BJ (cell line): ENCODE measurements around the gene PRKG2. TPM values are rescaled to one million over a fixed set of nuclear protein-coding genes. Genes with fewer than 3 reads are reported as not detected.

Experiments used
- CTCF ChIA-PET: fragments of 350-600 bp; formaldehyde crosslinking; extraction: SDS; loops from one replicate; lab custom pipeline; 2021; ENCODE audit warnings: antibody characterized with exemption, inconsistent platforms; lab: Yijun Ruan, JAX
- POLR2A ChIA-PET: fragments of 300-600 bp; sonication (Branson Sonifier 250); formaldehyde crosslinking; extraction: SDS; loops from one replicate; lab custom pipeline; 2021; ENCODE audit warnings: antibody characterized with exemption; lab: Charles Lee
- DNase-seq: peaks from one replicate; pipeline ENCODE4 v3.0.0-alpha.2; 2011; ENCODE audit warnings: low read depth
- H3K27me3 ChIP-seq: 2 replicates; pipeline ENCODE4 v1.6.0; 2011; ENCODE audit warnings: low read length; ENCODE audit not compliant: control insufficient read depth, insufficient read depth
- H3K36me3 ChIP-seq: 2 replicates; pipeline ENCODE4 v1.5.1; 2011; ENCODE audit warnings: low read length; ENCODE audit not compliant: control insufficient read depth, insufficient read depth
- H3K4me3 ChIP-seq: 2 replicates; pipeline ENCODE4 v1.5.1; 2011; ENCODE audit warnings: low read depth, mild to moderate bottlenecking, control low read depth, low read length
- CTCF ChIP-seq: IDR thresholded peaks from 2 replicates; pipeline ENCODE4 v1.5.1; 2011; ENCODE audit warnings: low read depth, mild to moderate bottlenecking, control low read depth, inconsistent platforms, low read length, moderate library complexity; ENCODE audit not compliant: insufficient read depth
- polyA plus RNA-seq: library from polyadenylated mRNA; depleted of rRNA; stranded (reverse); fragments of >200 nt; gene quantifications from 2 replicates; pipeline ENCODE4 v1.2.3, GENCODE V29; 2011

PRKG2 gene
- polyA plus RNA-seq, 1 experiment, result 0.16 TPM

DNA sequence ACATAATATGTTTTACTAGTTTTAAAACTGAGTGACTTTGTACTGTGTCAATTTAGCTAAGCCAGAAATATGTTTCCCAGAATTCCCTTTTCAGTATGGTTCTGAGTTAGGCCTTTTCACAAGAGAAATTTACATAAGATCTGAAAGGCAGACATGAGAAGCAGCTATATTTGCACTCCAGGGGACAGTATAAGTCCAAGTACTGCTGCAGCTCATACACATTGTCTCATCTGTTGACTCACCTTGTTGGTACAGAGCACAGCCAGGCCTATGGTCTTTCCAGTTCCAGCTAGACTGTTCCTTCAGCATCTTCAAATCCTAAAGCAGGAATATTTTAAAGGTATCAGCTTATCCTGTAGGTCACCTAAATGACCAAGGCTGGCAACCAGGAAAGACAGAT, 131.0 kb downstream of the PRKG2 start:
- CTCF ChIA-PET, result interaction anchor here (0.9 to 5.8 kb wide), 5 partner anchors 13 to 276 kb away, joined by 5 to 42 read pairs (median 5); no protein-coding TSS in a partner anchor
- H3K4me3 ChIP-seq, result no peak overlapping the region
- no peak for DNase-seq
- no peaks in the 10 kb centered on the region for H3K36me3 ChIP-seq
- peak; percentile 52 for TF ChIP-seq CTCF
- POLR2A ChIA-PET, result no interaction called here
- H3K27me3 ChIP-seq, result no peaks in the 10 kb centered on the region

DNA sequence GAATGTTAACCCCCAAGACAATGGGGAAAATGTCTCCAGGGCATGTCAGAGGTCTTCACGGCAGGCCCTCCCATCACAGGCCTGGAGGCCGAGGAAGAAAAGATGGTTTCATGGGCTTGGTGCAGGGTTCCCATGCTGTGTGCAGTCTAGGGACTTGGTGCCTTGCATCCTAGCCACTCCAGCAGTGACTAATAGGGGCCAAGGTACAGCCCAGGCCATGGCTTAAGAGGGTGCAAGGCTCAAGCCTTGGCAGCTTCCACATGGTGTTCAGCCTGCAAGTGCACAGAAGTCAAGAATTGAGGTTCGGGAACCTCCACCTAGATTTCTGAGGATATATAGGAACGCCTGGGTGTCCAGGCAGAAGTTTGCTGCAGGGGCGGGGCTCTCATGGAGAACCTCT, 133.9 kb downstream of the PRKG2 start:
- DNase-seq, result no peak
- no peaks in the 10 kb centered on the region for H3K36me3 ChIP-seq
- no peak for TF ChIP-seq CTCF
- POLR2A ChIA-PET, result no interaction called here
- no peaks in the 10 kb centered on the region for H3K27me3 ChIP-seq
- H3K4me3 ChIP-seq, result no peak overlapping the region
- CTCF ChIA-PET, result interaction anchor here (0.8 to 1.0 kb wide), 2 partner anchors 11 to 271 kb away, joined by 3 to 5 read pairs; no protein-coding TSS in a partner anchor

GRCh38 chr4:81071013-81071412, 144.0 kb downstream of the PRKG2 start:
- DNase-seq, result no peak
- POLR2A ChIA-PET, result no interaction called here
- no peak overlapping the region for H3K4me3 ChIP-seq
- H3K36me3 ChIP-seq, result no peaks in the 10 kb centered on the region
- CTCF ChIA-PET, result interaction anchor here (1.1 to 6.6 kb wide), 13 partner anchors 8 to 304 kb away, joined by 3 to 114 read pairs (median 5); partner anchors contain the start of gene PRKG2
- TF ChIP-seq CTCF, result no peak
- H3K27me3 ChIP-seq, result no peaks in the 10 kb centered on the region

- peak; percentile 38 for DNase-seq
- Histone ChIP-seq H3K36me3 (no peaks in the 10 kb centered on the region), H3K27me3 (peaks cover 1% of the 10 kb centered on the region; the same call in 1 of the 2 replicates), H3K4me3 (no peak overlapping the region)
- TF ChIP-seq CTCF, result peak; percentile 91
- POLR2A ChIA-PET, result no interaction called here
- CTCF ChIA-PET, result interaction anchor here (0.9 to 6.6 kb wide), 28 partner anchors 9 to 327 kb away, joined by 3 to 114 read pairs (median 5); partner anchors contain the start of gene PRKG2
Observed at GRCh38 chr4:81069706-81070331, 145.2 kb downstream of the PRKG2 start.

- ChIA-PET CTCF (interaction anchor here (6.6 kb wide), 1 partner anchor 289 kb away, joined by 114 read pairs; no protein-coding TSS in a partner anchor), POLR2A (no interaction called here)
- H3K27me3 ChIP-seq, result peaks cover 3% of the 10 kb centered on the region
- DNase-seq, result no peak
- no peaks in the 10 kb centered on the region for H3K36me3 ChIP-seq
- H3K4me3 ChIP-seq, result no peak overlapping the region
- no peak for TF ChIP-seq CTCF
Observed at GRCh38 chr4:81065446-81065845, 149.6 kb downstream of the PRKG2 start.
